Activated CD4-positive, CD25-positive, alpha-beta regulatory T cell treated with anti-CD3 and anti-CD28 coated beads, Interleukin-2, amount 50 U/mL, for 24 hours (primary cell): ENCODE measurements around the gene RBMS1.
"Not testable (repeated sequence)": the region's sequence is repeated elsewhere in the genome, so short reads cannot be mapped to it uniquely, and the experiment has no call there.

Source experiments
- ATAC-seq, 2 donors: fragments of 150-1000 bp; cut with Tn5 transposase; one replicate each; pipeline ENCODE4 v1.10.0; 2021; ENCODE audit warnings: mild to moderate bottlenecking in 1 of 2, moderate library complexity in 1 of 2

RBMS1 gene

GRCh38 chr2:160377204-160377995 is 116.2 kb downstream of the RBMS1 start:
- ATAC-seq, result no peak

- ATAC-seq, result no peak
Measured at GRCh38 chr2:160376576-160376975, 117.0 kb downstream of the RBMS1 start.

GRCh38 chr2:160375802-160376469 is 117.7 kb downstream of the RBMS1 start:
- ATAC-seq, result no peak

- ATAC-seq, result no peak
Measured at GRCh38 chr2:160375037-160375436, 118.6 kb downstream of the RBMS1 start.

- ATAC-seq, result no peak
Measured at GRCh38 chr2:160373666-160374065, 119.9 kb downstream of the RBMS1 start.

GRCh38 chr2:160373263-160373662 is 120.3 kb downstream of the RBMS1 start:
- ATAC-seq, result no peak

- no peak for ATAC-seq
Measured at GRCh38 chr2:160372585-160372984, 121.0 kb downstream of the RBMS1 start.

- ATAC-seq, result peak in 1 of 2 donors; percentile 27
Measured at GRCh38 chr2:160372010-160372356, 121.6 kb downstream of the RBMS1 start.

- ATAC-seq, result no peak
Measured at GRCh38 chr2:160371251-160372009, 122.2 kb downstream of the RBMS1 start.

GRCh38 chr2:160368988-160369930 is 124.3 kb downstream of the RBMS1 start:
- ATAC-seq, result no peak

GRCh38 chr2:160367887-160368286 is 125.7 kb downstream of the RBMS1 start:
- ATAC-seq, result no peak

- not testable (repeated sequence) for ATAC-seq
Measured at GRCh38 chr2:160367139-160367538, 126.5 kb downstream of the RBMS1 start.

GRCh38 chr2:160366474-160366873 is 127.1 kb downstream of the RBMS1 start:
- ATAC-seq, result no peak

GRCh38 chr2:160365716-160366367 is 127.8 kb downstream of the RBMS1 start:
- no peak for ATAC-seq

GRCh38 chr2:160364364-160364763 is 129.2 kb downstream of the RBMS1 start:
- no peak for ATAC-seq

GRCh38 chr2:160363961-160364360 is 129.6 kb downstream of the RBMS1 start:
- no peak for ATAC-seq

GRCh38 chr2:160363055-160363454 is 130.6 kb downstream of the RBMS1 start:
- no peak for ATAC-seq

- ATAC-seq, result no peak
Measured at GRCh38 chr2:160362541-160362940, 131.1 kb downstream of the RBMS1 start.

GRCh38 chr2:160362018-160362417 is 131.6 kb downstream of the RBMS1 start:
- ATAC-seq, result no peak

- no peak for ATAC-seq
Measured at GRCh38 chr2:160360089-160360757, 133.4 kb downstream of the RBMS1 start.

GRCh38 chr2:160358046-160358445 is 135.6 kb downstream of the RBMS1 start:
- ATAC-seq, result no peak
